Measurements from ENCODE around the gene ATCAY.

GRCh38 chr19:3899531-3900294 is 19.2 kb downstream of the ATCAY start:
- no peak for TF ChIP-seq GATA2 (IDR thresholded peaks at IDR 0.05; ENCODE audit: low read depth, low read length)
- TF ChIP-seq GATA3 (IDR thresholded peaks at IDR 0.05; ENCODE audit: low read depth, low read length): no peak
